CD4-positive, alpha-beta T cell treated with Interleukin-4 for 1 hour (primary cell): Measurements from ENCODE around the gene AMIGO1.

Experiments used
- DNase-seq, 2 donors: peaks; one replicate each; pipeline ENCODE4 v3.0.0-alpha.2; 2020 to 2022

Gene AMIGO1

GRCh38 chr1:109509176-109510134 is at the start of gene AMIGO1:
Gene AMIGO1, minus strand, starts transcription at chr1:109509727. Its CDS starts 815 bp downstream, at chr1:109508912.
- DNase-seq: peak; percentile 47 to 61

GRCh38 chr1:109557520-109557919 is 48.0 kb upstream of the AMIGO1 start:
- DNase-seq: no peak

- no peak for DNase-seq
Measured at GRCh38 chr1:109556563-109556962, 47.0 kb upstream of the AMIGO1 start.

GRCh38 chr1:109548321-109549267 is 39.1 kb upstream of the AMIGO1 start, which contains the start of gene GNAI3:
Gene GNAI3, plus strand, starts transcription at chr1:109548615. Its CDS starts 106 bp downstream, at chr1:109548721.
- peak; percentile 96 to 97 for DNase-seq

- DNase-seq: peak in 1 of 2 donors; percentile 28
Measured at GRCh38 chr1:109547463-109548320, 38.2 kb upstream of the AMIGO1 start.

GRCh38 chr1:109546311-109547109 is 37.0 kb upstream of the AMIGO1 start:
- DNase-seq: peak; percentile 89 to 91

- no peak for DNase-seq
Measured at GRCh38 chr1:109543988-109544735, 34.6 kb upstream of the AMIGO1 start.

- DNase-seq: no peak
Measured at GRCh38 chr1:109543283-109543987, 33.9 kb upstream of the AMIGO1 start.

- DNase-seq: no peak
Measured at GRCh38 chr1:109542657-109543056, 33.1 kb upstream of the AMIGO1 start.

GRCh38 chr1:109541102-109541501 is 31.6 kb upstream of the AMIGO1 start:
- DNase-seq: no peak

- DNase-seq: no peak
Measured at GRCh38 chr1:109539676-109540075, 30.1 kb upstream of the AMIGO1 start, which contains the start of gene GPR61. Gene GPR61, plus strand, starts transcription at chr1:109539872. Its CDS starts 3,151 bp downstream, at chr1:109543023.

GRCh38 chr1:109538827-109539555 is 29.5 kb upstream of the AMIGO1 start:
- no peak for DNase-seq

GRCh38 chr1:109537450-109538178 is 28.1 kb upstream of the AMIGO1 start:
- no peak for DNase-seq

- no peak for DNase-seq
Measured at GRCh38 chr1:109535971-109536491, 26.5 kb upstream of the AMIGO1 start.

- no peak for DNase-seq
Measured at GRCh38 chr1:109535481-109535880, 26.0 kb upstream of the AMIGO1 start.

- DNase-seq: no peak
Measured at GRCh38 chr1:109534307-109534858, 24.9 kb upstream of the AMIGO1 start.

GRCh38 chr1:109532365-109533136 is 23.0 kb upstream of the AMIGO1 start:
- peak; percentile 87 to 91 for DNase-seq
